ENCODE results near the gene CTTN. TPM values are rescaled to one million over a fixed set of nuclear protein-coding genes. Genes with fewer than 3 reads are reported as not detected.

Gene CTTN
- total RNA-seq, 1 donor from 2014 or later = 313 TPM

DNA sequence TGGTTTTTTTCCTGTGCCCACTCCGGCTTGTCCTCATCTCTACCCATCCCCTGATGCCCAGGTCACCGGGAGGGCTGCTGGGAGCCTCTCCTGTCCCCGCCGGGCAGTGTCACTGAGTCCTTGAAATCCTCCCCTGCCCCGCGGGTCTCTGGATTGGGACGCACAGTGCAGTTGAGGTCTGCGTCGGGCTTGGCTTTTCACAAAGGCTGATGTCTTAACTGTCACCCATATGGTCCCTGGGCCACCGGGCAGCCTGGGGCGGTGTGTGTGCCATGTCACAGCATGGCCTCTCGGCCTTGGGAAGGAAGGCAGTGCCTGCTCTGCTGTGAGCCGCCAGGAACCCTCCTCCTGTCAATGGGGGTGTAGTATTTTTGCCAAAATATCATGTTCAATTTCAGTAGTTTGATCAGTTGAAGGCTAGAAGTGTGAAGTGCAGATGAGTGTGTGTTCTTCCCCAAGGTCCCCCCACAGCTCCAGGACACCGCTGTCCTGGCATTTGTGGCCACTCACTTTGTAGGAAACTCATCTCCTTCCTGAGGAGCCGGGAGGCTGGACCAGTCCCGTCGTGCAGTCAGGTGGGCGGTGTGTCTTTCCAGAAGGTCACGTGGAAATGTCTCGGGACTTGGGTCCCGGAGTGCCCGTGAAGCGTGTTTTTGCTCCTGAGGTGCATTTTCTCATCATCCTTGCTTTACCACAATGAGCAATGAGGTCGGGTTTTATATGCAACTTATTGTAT lies 37.6 kb downstream of the CTTN start:
- no peak for TF ChIP-seq CTCF (IDR thresholded peaks at IDR 0.05)
- Mint-ChIP-seq H3K27ac (ENCODE audit: unreplicated experiment) (no peak overlapping the region), H3K4me1 (ENCODE audit: unreplicated experiment) (no peaks in the 10 kb centered on the region), H3K36me3 (ENCODE audit: unreplicated experiment) (peaks cover 60% of the 10 kb centered on the region), H3K4me3 (ENCODE audit: unreplicated experiment) (no peak overlapping the region), H3K9me3 (ENCODE audit: unreplicated experiment) (no peaks in the 10 kb centered on the region), H3K27me3 (ENCODE audit: unreplicated experiment) (no peaks in the 10 kb centered on the region)
- DNase-seq (ENCODE audit: extremely low spot score, unreplicated experiment) = no peak

GRCh38 chr11:70436501-70436860 lies 38.2 kb downstream of the CTTN start:
- Mint-ChIP-seq H3K36me3 (ENCODE audit: unreplicated experiment) (peaks cover 58% of the 10 kb centered on the region), H3K4me3 (ENCODE audit: unreplicated experiment) (no peak overlapping the region), H3K27me3 (ENCODE audit: unreplicated experiment) (no peaks in the 10 kb centered on the region), H3K4me1 (ENCODE audit: unreplicated experiment) (no peaks in the 10 kb centered on the region), H3K9me3 (ENCODE audit: unreplicated experiment) (no peaks in the 10 kb centered on the region), H3K27ac (ENCODE audit: unreplicated experiment) (no peak overlapping the region)
- DNase-seq (ENCODE audit: extremely low spot score, unreplicated experiment) = no peak
- no peak for TF ChIP-seq CTCF (IDR thresholded peaks at IDR 0.05)

DNA sequence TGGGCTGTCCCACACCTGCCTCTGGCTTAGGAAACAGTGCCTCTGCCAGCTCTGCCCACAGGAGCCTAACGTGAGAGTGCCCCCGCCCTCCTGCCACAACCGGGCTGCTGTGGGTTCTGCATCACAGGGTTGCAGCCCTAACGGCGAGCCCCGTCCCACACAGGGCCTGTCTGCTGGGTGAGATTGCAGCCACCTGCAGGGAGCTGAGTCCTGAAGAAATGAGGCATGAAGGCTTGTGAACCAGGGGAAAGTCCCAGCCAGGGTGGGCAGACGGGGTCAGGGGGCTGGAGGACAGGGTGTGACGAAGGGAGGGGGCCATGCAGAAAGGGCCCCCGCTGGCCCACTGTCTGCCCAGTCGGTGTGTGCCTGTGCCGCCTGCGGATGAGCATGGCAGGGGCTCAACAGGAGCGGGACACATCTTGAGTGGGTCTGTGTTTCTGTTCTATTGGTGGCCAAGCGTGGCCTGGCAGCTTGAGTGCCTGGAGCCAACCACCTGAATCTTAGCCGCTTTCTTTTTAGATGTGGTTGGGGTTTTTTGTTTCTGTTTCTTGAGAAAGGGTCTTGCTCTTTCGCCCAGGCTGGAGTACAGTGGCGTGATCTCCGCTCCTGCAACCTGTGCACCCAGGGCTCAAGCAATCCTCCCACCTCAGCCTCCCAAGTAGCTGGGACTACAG lies 38.9 kb downstream of the CTTN start:
- Mint-ChIP-seq H3K4me1 (ENCODE audit: unreplicated experiment) (no peaks in the 10 kb centered on the region), H3K27me3 (ENCODE audit: unreplicated experiment) (no peaks in the 10 kb centered on the region), H3K4me3 (ENCODE audit: unreplicated experiment) (no peak overlapping the region), H3K36me3 (ENCODE audit: unreplicated experiment) (peaks cover 53% of the 10 kb centered on the region), H3K9me3 (ENCODE audit: unreplicated experiment) (no peaks in the 10 kb centered on the region), H3K27ac (ENCODE audit: unreplicated experiment) (no peak overlapping the region)
- no peak for DNase-seq (ENCODE audit: extremely low spot score, unreplicated experiment)
- no peak for TF ChIP-seq CTCF (IDR thresholded peaks at IDR 0.05)

GRCh38 chr11:70440206-70440605 lies 41.9 kb downstream of the CTTN start:
- Mint-ChIP-seq H3K4me1 (ENCODE audit: unreplicated experiment) (no peaks in the 10 kb centered on the region), H3K27me3 (ENCODE audit: unreplicated experiment) (no peaks in the 10 kb centered on the region), H3K36me3 (ENCODE audit: unreplicated experiment) (peaks cover 37% of the 10 kb centered on the region), H3K27ac (ENCODE audit: unreplicated experiment) (no peak overlapping the region), H3K4me3 (ENCODE audit: unreplicated experiment) (no peak overlapping the region), H3K9me3 (ENCODE audit: unreplicated experiment) (no peaks in the 10 kb centered on the region)
- DNase-seq (ENCODE audit: extremely low spot score, unreplicated experiment) = no peak
- no peak for TF ChIP-seq CTCF (IDR thresholded peaks at IDR 0.05)

GRCh38 chr11:70443773-70444030 lies 45.4 kb downstream of the CTTN start:
- Mint-ChIP-seq H3K36me3 (ENCODE audit: unreplicated experiment) (peaks cover 9% of the 10 kb centered on the region), H3K9me3 (ENCODE audit: unreplicated experiment) (peaks cover 4% of the 10 kb centered on the region), H3K4me3 (ENCODE audit: unreplicated experiment) (no peak overlapping the region), H3K27me3 (ENCODE audit: unreplicated experiment) (no peaks in the 10 kb centered on the region), H3K4me1 (ENCODE audit: unreplicated experiment) (no peaks in the 10 kb centered on the region), H3K27ac (ENCODE audit: unreplicated experiment) (no peak overlapping the region)
- no peak for DNase-seq (ENCODE audit: extremely low spot score, unreplicated experiment)
- TF ChIP-seq CTCF (IDR thresholded peaks at IDR 0.05) = no peak
